Measurements from ENCODE around the gene SFXN3. TPM values are rescaled to one million over a fixed set of nuclear protein-coding genes. Genes with fewer than 3 reads are reported as not detected.

The SFXN3 gene
- total and polyA plus RNA-seq, 2 of the 13 experiments (the other 11 are each of a cell fraction or from before 2014, with no cell fraction given): 16.8 to 71.5 TPM

GRCh38 chr10:100986952-100987684 lies 43.9 kb upstream of the SFXN3 start, which contains the start of the genes MRPL43 and TWNK (continued):
- TF ChIP-seq PATZ1 (CRISPR knock-in tag; IDR thresholded peaks at IDR 0.05) (peak; percentile 72), ELF4 (CRISPR knock-in tag; IDR thresholded peaks at IDR 0.05; ENCODE audit: borderline replicate concordance) (no peak; the same call in 1 of the 2 replicates), ZNF441 (CRISPR knock-in tag; IDR thresholded peaks at IDR 0.05; ENCODE audit: borderline replicate concordance) (0 out of 2 replicates have a peak, but pooled peaks have one; percentile 15), CC2D1A (CRISPR knock-in tag; IDR thresholded peaks at IDR 0.05) (no peak), FOXP1 (IDR thresholded peaks at IDR 0.05) (no peak), FOXP1 (CRISPR knock-in tag; IDR thresholded peaks at IDR 0.05) (no peak), MXD4 (CRISPR knock-in tag; IDR thresholded peaks at IDR 0.05) (peak; percentile 95; the same call in 1 of the 2 replicates), ZNF18 (CRISPR knock-in tag; IDR thresholded peaks at IDR 0.05; ENCODE audit: insufficient replicate concordance) (no peak), SIX1 (CRISPR knock-in tag; IDR thresholded peaks at IDR 0.05; ENCODE audit: borderline replicate concordance) (no peak), HNRNPLL (IDR thresholded peaks at IDR 0.05; ENCODE audit: low read depth, low read length, poor library complexity, severe bottlenecking) (no peak), FUBP1 (CRISPR knock-in tag; IDR thresholded peaks at IDR 0.05; ENCODE audit: borderline replicate concordance) (0 out of 2 replicates have a peak, but pooled peaks have one; percentile 55), HNRNPH1 (optimal IDR thresholded peaks at IDR 0.05; ENCODE audit: low read depth, low read length) (no peak), NR2F6 (IDR thresholded peaks at IDR 0.05) (peak; percentile 9; the same call in 1 of the 2 replicates), NR2F6 (CRISPR knock-in tag; IDR thresholded peaks at IDR 0.05) (0 out of 2 replicates have a peak, but pooled peaks have one; percentile 14), ZNF580 (CRISPR knock-in tag; IDR thresholded peaks at IDR 0.05; ENCODE audit: borderline replicate concordance, low read depth) (no peak; the same call in 1 of the 2 replicates), ZNF891 (CRISPR knock-in tag; IDR thresholded peaks at IDR 0.05) (peak; percentile 88; the same call in 1 of the 2 replicates), ZNF570 (CRISPR knock-in tag; IDR thresholded peaks at IDR 0.05; ENCODE audit: borderline replicate concordance) (no peak), THYN1 (CRISPR knock-in tag; IDR thresholded peaks at IDR 0.05; ENCODE audit: borderline replicate concordance, low read depth) (no peak)
